GM12878 (cell line): ENCODE results near the gene LEKR1. TPM values are rescaled to one million over a fixed set of nuclear protein-coding genes. Genes with fewer than 3 reads are reported as not detected.

Experiments used
- ATAC-seq: fragments of 200-7000 bp; cut with Tn5 transposase; 3 replicates; pipeline ENCODE4 v1.9.1; 2020; ENCODE audit warnings: mild to moderate bottlenecking, moderate library complexity
- BruUV-seq: library from RNA; stranded (reverse); fragments of 400-500 nt; replicated peaks from 2 replicates; lab custom pipeline; 2021; lab: Mats Ljungman, UMichigan
- CTCF ChIA-PET: fragments of 300-600 bp; sonication (Branson Sonifier 250); formaldehyde crosslinking; extraction: SDS; loops from one replicate; lab custom pipeline; 2021; ENCODE audit warnings: inconsistent platforms; lab: Yijun Ruan, JAX
- POLR2A ChIA-PET: fragments of 350-600 bp; formaldehyde crosslinking; extraction: SDS; loops from one replicate; lab custom pipeline; 2021; ENCODE audit warnings: inconsistent platforms; lab: Charles Lee
- RAD21 ChIA-PET: fragments of 300-600 bp; sonication (Branson Sonifier 250); formaldehyde crosslinking; loops from one replicate; lab custom pipeline; 2023; ENCODE audit warnings: antibody characterized with exemption; ENCODE audit not compliant: unreplicated experiment; lab: Charles Lee
- SMC1A ChIA-PET: fragments of 300-600 bp; sonication (Branson Sonifier 250); formaldehyde crosslinking; loops from one replicate; lab custom pipeline; 2023; ENCODE audit not compliant: unreplicated experiment, uncharacterized antibody; lab: Charles Lee
- DNase-seq: peaks from one replicate; pipeline ENCODE4 v3.0.0-alpha.2; 2011; ENCODE audit warnings: low read depth, low spot score
- FAIRE-seq: peaks from 3 replicates; lab custom pipeline; 2011; peaks lifted over from hg19 to GRCh38; lab: Jason Lieb, UNC
- H2AFZ ChIP-seq: 2 replicates; pipeline ENCODE4 v1.6.0; 2011; ENCODE audit warnings: low read depth, low read length, control low read depth; ENCODE audit not compliant: control insufficient read depth
- H3K27ac ChIP-seq: 2 replicates; pipeline ENCODE4 v1.5.1; 2011; ENCODE audit warnings: control low read depth; ENCODE audit not compliant: control insufficient read depth, insufficient read depth
- H3K27me3 ChIP-seq, 2 experiments: replicated peaks in 1 of 2; 2 replicates each; pipeline versions ENCODE4 v1.6.0 to v1.6.1; 2011; ENCODE audit warnings: low read length in 1 of 2; ENCODE audit not compliant: control insufficient read depth in 2 of 2, insufficient read depth in 2 of 2
- H3K36me3 ChIP-seq, 2 experiments: 2 replicates each; pipeline ENCODE4 v1.5.1; 2011; ENCODE audit warnings: low read length in 1 of 2; ENCODE audit not compliant: control insufficient read depth in 2 of 2, insufficient read depth in 2 of 2
- H3K4me1 ChIP-seq: 2 replicates; pipeline ENCODE4 v1.6.1; 2011; ENCODE audit warnings: mild to moderate bottlenecking, low read length, moderate library complexity, mixed read lengths; ENCODE audit not compliant: control insufficient read depth, insufficient read depth
- H3K4me2 ChIP-seq: 2 replicates; pipeline ENCODE4 v1.6.0; 2011; ENCODE audit warnings: control low read depth; ENCODE audit not compliant: control insufficient read depth, insufficient read depth
- H3K4me3 ChIP-seq: fragments of 200-600 bp; sonication (generic); 2 replicates; pipeline ENCODE4 v1.5.1; 2016
- H3K79me2 ChIP-seq: 2 replicates; pipeline ENCODE4 v1.6.0; 2011; ENCODE audit warnings: low read length; ENCODE audit not compliant: control insufficient read depth, insufficient read depth
- H3K9ac ChIP-seq: 2 replicates; pipeline ENCODE4 v1.8.0; 2011; ENCODE audit warnings: low read length, control low read depth, mixed read lengths; ENCODE audit not compliant: control insufficient read depth, insufficient read depth
- H3K9me3 ChIP-seq: replicated peaks from 3 replicates; pipeline ENCODE4 v1.5.1; 2011; ENCODE audit warnings: mild to moderate bottlenecking, low read length; ENCODE audit not compliant: control insufficient read depth, insufficient read depth
- H4K20me1 ChIP-seq: 2 replicates; pipeline ENCODE4 v1.6.0; 2011; ENCODE audit not compliant: control insufficient read depth, insufficient read depth
- ATF7 ChIP-seq: fragments of 450-650 bp; IDR thresholded peaks from 2 replicates; pipeline ENCODE4 v1.6.1; 2016; ENCODE audit warnings: low read depth, mild to moderate bottlenecking
- RB1 ChIP-seq: fragments of 450-650 bp; formaldehyde crosslinking; IDR thresholded peaks from 2 replicates; pipeline ENCODE4 v1.6.1; 2017; ENCODE audit warnings: mild to moderate bottlenecking, borderline replicate concordance
- SPI1 ChIP-seq: IDR thresholded peaks from 2 replicates; pipeline ENCODE4 v1.6.1; 2011; ENCODE audit warnings: low read depth, mild to moderate bottlenecking, low read length, moderate library complexity, borderline replicate concordance; ENCODE audit not compliant: insufficient read depth
- STAT1 ChIP-seq: fragments of 450-650 bp; conservative IDR thresholded peaks from 2 replicates; pipeline ENCODE4 v1.6.1; 2014; ENCODE audit warnings: antibody characterized with exemption, mild to moderate bottlenecking
- ZNF24 ChIP-seq: fragments of 450-650 bp; IDR thresholded peaks from 2 replicates; pipeline ENCODE4 v1.6.1; 2017; ENCODE audit warnings: antibody characterized with exemption, mild to moderate bottlenecking
- ZNF622 ChIP-seq: fragments of 450-650 bp; IDR thresholded peaks from 2 replicates; pipeline ENCODE4 v1.6.1; 2017; ENCODE audit warnings: mild to moderate bottlenecking, inconsistent platforms
- WGBS: methylation state at CpG from one replicate; pipeline ENCODE4 v1.1.6; 2016; ENCODE audit warnings: low lambda C conversion rate; ENCODE audit not compliant: insufficient replicate concordance, insufficient coverage; ENCODE audit errors: missing lambda C conversion rate; 5-methylcytosine and 5-hydroxymethylcytosine counted together
- in situ Hi-C: fragments of 300-500 bp; cut with MboI; formaldehyde crosslinking; loops from 9 replicates; pipeline ENCODE4 v1.14.3; 2018; ENCODE audit warnings: mixed read lengths
- intact Hi-C: fragments of 100-400 bp; cut with micrococcal nuclease; formaldehyde crosslinking; loops from one replicate; pipeline ENCODE4 v1.14.2; 2022; ENCODE audit not compliant: unreplicated experiment
- polyA plus RNA-seq, 11 experiments: library from polyadenylated mRNA; depleted of rRNA in 4 of 11; unstranded in 6 of 11; stranded (reverse) in 5 of 11; fragments of >200 nt; fragmentation: Nextera tagmentation in 4 of 11; fragmentation: Illumina TruSeq in 1 of 11; extraction: Ambion mirVana in 4 of 11; extraction: Trizol in 1 of 11; gene quantifications; 1 replicate in 1 of 11; 2 replicates in 10 of 11; pipeline versions ENCODE4 v1.2.1 to v1.2.3, GENCODE V29; 2011 to 2016; ENCODE audit warnings: inconsistent platforms in 2 of 11, missing spikeins in 2 of 11, low read depth in 1 of 11
- total RNA-seq, 4 experiments: library from RNA; depleted of rRNA in 3 of 4; stranded (reverse); fragments of >200 nt in 3 of 4; fragmentation: Illumina TruSeq in 1 of 4; extraction: Trizol in 1 of 4; gene quantifications; 2 replicates each; pipeline versions ENCODE4 v1.2.1 to v1.2.3, GENCODE V29; 2013 to 2021
- TF ChIP-seq, protein P1 (sequence below): fragments of 450-650 bp; formaldehyde crosslinking; IDR thresholded peaks from 2 replicates; pipeline ENCODE4 v1.4.0; 2020; ENCODE audit warnings: mild to moderate bottlenecking, moderate library complexity
- TF ChIP-seq, protein P2 (sequence below): fragments of 450-650 bp; IDR thresholded peaks from 2 replicates; pipeline ENCODE4 v1.6.1; 2016; ENCODE audit warnings: mild to moderate bottlenecking, moderate library complexity, borderline replicate concordance

Gene LEKR1
- total and polyA plus RNA-seq, 10 of the 15 experiments (the other 5 are each of a cell fraction or from before 2014, with no cell fraction given): 0.48 to 3.2 (median 1.3) TPM

DNA sequence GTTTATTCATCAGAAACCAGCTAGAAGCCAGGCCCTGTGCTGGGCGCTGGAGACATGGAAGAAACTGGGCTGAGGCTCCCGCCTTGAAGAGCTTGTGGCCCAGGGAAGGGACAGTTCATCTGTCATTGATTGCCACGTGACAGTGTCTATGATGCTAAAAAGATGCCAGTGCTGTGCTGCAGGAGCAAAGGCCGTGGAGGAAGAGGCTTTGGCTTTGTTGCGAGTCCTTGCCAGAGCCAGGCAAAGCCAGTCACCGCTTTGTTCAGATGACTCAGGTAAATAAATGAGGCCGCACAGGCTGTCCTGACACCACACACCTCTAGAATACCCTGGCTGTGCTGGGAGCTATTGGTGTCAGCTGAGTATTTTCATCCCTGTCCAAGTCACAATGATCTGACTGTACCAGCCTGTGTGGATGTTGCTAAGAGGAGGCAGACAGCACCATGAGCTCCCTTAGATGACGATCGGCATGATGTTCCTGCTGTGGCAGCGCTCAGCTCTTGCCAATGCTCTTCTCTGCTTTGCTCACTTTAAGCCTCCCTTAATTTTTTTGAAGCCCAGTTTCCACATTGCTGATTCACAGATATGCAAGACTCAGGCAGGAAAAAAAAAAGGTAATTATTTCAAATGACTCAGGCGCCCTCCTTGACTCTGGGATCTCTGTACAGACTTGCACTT, 256.3 kb downstream of the LEKR1 start:
- ChIA-PET POLR2A (interaction anchor here (0.6 to 1.0 kb wide), 3 partner anchors 22 to 412 kb away, joined by 3 read pairs; no protein-coding TSS in a partner anchor), SMC1A (interaction anchor here (0.7 to 10.6 kb wide), 35 partner anchors 9 to 930 kb away, joined by 3 to 142 read pairs (median 4); partner anchors contain the start of genes SSR3 and TIPARP), RAD21 (interaction anchor here (0.5 to 8.7 kb wide), 23 partner anchors 9 to 573 kb away, joined by 3 to 80 read pairs (median 4); partner anchors contain the start of genes SSR3 and TIPARP), CTCF (interaction anchor here (0.6 to 50.9 kb wide), 26 partner anchors 11 to 633 kb away, joined by 3 to 939 read pairs (median 5); partner anchors contain the start of genes SSR3 and TIPARP)
- no peaks in the 10 kb centered on the region for H3K9me3 ChIP-seq
- intact Hi-C loops: loop anchor here (5.0 kb wide), 3 partner anchors 125 to 530 kb away; no protein-coding TSS in a partner anchor
- H3K79me2 ChIP-seq: no peaks in the 10 kb centered on the region
- no peak overlapping the region for H3K4me3 ChIP-seq
- no TSS peak for BruUV-seq
- no peak for TF ChIP-seq ATF7
- TF ChIP-seq ZNF622: no peak
- TF ChIP-seq ZNF24: no peak
- no peak for TF ChIP-seq SPI1
- TF ChIP-seq, protein P1, sequence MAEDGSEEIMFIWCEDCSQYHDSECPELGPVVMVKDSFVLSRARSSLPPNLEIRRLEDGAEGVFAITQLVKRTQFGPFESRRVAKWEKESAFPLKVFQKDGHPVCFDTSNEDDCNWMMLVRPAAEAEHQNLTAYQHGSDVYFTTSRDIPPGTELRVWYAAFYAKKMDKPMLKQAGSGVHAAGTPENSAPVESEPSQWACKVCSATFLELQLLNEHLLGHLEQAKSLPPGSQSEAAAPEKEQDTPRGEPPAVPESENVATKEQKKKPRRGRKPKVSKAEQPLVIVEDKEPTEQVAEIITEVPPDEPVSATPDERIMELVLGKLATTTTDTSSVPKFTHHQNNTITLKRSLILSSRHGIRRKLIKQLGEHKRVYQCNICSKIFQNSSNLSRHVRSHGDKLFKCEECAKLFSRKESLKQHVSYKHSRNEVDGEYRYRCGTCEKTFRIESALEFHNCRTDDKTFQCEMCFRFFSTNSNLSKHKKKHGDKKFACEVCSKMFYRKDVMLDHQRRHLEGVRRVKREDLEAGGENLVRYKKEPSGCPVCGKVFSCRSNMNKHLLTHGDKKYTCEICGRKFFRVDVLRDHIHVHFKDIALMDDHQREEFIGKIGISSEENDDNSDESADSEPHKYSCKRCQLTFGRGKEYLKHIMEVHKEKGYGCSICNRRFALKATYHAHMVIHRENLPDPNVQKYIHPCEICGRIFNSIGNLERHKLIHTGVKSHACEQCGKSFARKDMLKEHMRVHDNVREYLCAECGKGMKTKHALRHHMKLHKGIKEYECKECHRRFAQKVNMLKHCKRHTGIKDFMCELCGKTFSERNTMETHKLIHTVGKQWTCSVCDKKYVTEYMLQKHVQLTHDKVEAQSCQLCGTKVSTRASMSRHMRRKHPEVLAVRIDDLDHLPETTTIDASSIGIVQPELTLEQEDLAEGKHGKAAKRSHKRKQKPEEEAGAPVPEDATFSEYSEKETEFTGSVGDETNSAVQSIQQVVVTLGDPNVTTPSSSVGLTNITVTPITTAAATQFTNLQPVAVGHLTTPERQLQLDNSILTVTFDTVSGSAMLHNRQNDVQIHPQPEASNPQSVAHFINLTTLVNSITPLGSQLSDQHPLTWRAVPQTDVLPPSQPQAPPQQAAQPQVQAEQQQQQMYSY (CRISPR knock-in tag): no peak
- TF ChIP-seq, protein P2, sequence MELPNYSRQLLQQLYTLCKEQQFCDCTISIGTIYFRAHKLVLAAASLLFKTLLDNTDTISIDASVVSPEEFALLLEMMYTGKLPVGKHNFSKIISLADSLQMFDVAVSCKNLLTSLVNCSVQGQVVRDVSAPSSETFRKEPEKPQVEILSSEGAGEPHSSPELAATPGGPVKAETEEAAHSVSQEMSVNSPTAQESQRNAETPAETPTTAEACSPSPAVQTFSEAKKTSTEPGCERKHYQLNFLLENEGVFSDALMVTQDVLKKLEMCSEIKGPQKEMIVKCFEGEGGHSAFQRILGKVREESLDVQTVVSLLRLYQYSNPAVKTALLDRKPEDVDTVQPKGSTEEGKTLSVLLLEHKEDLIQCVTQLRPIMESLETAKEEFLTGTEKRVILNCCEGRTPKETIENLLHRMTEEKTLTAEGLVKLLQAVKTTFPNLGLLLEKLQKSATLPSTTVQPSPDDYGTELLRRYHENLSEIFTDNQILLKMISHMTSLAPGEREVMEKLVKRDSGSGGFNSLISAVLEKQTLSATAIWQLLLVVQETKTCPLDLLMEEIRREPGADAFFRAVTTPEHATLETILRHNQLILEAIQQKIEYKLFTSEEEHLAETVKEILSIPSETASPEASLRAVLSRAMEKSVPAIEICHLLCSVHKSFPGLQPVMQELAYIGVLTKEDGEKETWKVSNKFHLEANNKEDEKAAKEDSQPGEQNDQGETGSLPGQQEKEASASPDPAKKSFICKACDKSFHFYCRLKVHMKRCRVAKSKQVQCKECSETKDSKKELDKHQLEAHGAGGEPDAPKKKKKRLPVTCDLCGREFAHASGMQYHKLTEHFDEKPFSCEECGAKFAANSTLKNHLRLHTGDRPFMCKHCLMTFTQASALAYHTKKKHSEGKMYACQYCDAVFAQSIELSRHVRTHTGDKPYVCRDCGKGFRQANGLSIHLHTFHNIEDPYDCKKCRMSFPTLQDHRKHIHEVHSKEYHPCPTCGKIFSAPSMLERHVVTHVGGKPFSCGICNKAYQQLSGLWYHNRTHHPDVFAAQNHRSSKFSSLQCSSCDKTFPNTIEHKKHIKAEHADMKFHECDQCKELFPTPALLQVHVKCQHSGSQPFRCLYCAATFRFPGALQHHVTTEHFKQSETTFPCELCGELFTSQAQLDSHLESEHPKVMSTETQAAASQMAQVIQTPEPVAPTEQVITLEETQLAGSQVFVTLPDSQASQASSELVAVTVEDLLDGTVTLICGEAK: no peak
- TF ChIP-seq RB1: no peak
- no peak for TF ChIP-seq STAT1
- no peak for FAIRE-seq
- no peak overlapping the region for H2AFZ ChIP-seq
- H3K27me3 ChIP-seq: no peaks in the 10 kb centered on the region
- no peak for ATAC-seq
- H3K4me2 ChIP-seq: no peak overlapping the region
- DNase-seq: no peak
- H3K9ac ChIP-seq: no peak overlapping the region
- H4K20me1 ChIP-seq: no peaks in the 10 kb centered on the region
- peaks cover 18% of the 10 kb centered on the region for H3K4me1 ChIP-seq
- H3K27ac ChIP-seq: no peak overlapping the region
- no peaks in the 10 kb centered on the region for H3K36me3 ChIP-seq
- in situ Hi-C loops: loop anchor here (5.0 kb wide), 3 partner anchors 255 to 535 kb away; partner anchors contain the start of gene LEKR1
- 64% methylated on average over 11 of the region's 11 CpGs for WGBS
